CD14-positive monocyte (primary cell): Measurements from ENCODE around the gene CDH6. TPM values are rescaled to one million over a fixed set of nuclear protein-coding genes. Genes with fewer than 3 reads are reported as not detected.

Source experiments
- DNase-seq, 3 donors: peaks; one replicate each; pipeline ENCODE4 v3.0.0-alpha.2; 2011 to 2022
- H2AFZ ChIP-seq: 2 replicates; pipeline ENCODE4 v1.6.0; 2012; ENCODE audit warnings: mild to moderate bottlenecking, low read depth, low read length, inconsistent platforms; ENCODE audit not compliant: insufficient read depth, poor library complexity, severe bottlenecking
- H3K27ac ChIP-seq, 2 donors: 1 replicate in 1 of 2; 2 replicates in 1 of 2; pipeline ENCODE4 v1.5.1; 2012 to 2013; ENCODE audit warnings: low read length in 2 of 2, control low read depth in 1 of 2, inconsistent platforms in 1 of 2, low read depth in 1 of 2, mild to moderate bottlenecking in 1 of 2
- H3K27me3 ChIP-seq, 2 donors: one replicate each; pipeline versions ENCODE4 v1.6.0 to v1.6.1; 2011 to 2013; ENCODE audit warnings: low read length in 2 of 2; ENCODE audit not compliant: control insufficient read depth in 2 of 2, insufficient read depth in 2 of 2
- H3K36me3 ChIP-seq, 2 donors: replicated peaks in 1 of 2; 1 replicate in 1 of 2; 2 replicates in 1 of 2; pipeline versions ENCODE4 v1.5.1 to v1.6.1; 2012 to 2013; ENCODE audit warnings: low read length in 2 of 2, control low read depth in 1 of 2, inconsistent platforms in 1 of 2, mild to moderate bottlenecking in 1 of 2; ENCODE audit not compliant: insufficient read depth in 2 of 2, control insufficient read depth in 1 of 2
- H3K4me1 ChIP-seq, 2 donors: 1 replicate in 1 of 2; 2 replicates in 1 of 2; pipeline versions ENCODE4 v1.5.1 to v1.6.1; 2012 to 2013; ENCODE audit warnings: low read length in 2 of 2, control low read depth in 1 of 2, inconsistent platforms in 1 of 2, mild to moderate bottlenecking in 1 of 2, moderate library complexity in 1 of 2; ENCODE audit not compliant: insufficient read depth in 2 of 2, control insufficient read depth in 1 of 2
- H3K4me2 ChIP-seq: replicated peaks from 2 replicates; pipeline ENCODE3; 2012; ENCODE audit warnings: low read length, moderate library complexity, mild to moderate bottlenecking; ENCODE audit not compliant: poor library complexity, severe bottlenecking; ENCODE audit errors: extremely low read depth
- H3K4me3 ChIP-seq, 3 experiments: fragments of 200-600 bp in 1 of 3; sonication (generic) in 1 of 3; replicated peaks in 1 of 3; 1 replicate in 2 of 3; 2 replicates in 1 of 3; pipeline ENCODE4 v1.5.1; 2011 to 2013; ENCODE audit warnings: low read length in 3 of 3, mild to moderate bottlenecking in 3 of 3, control low read depth in 2 of 3, low read depth in 2 of 3, inconsistent platforms in 1 of 3, moderate library complexity in 1 of 3
- H3K79me2 ChIP-seq: 2 replicates; pipeline ENCODE4 v1.6.0; 2012; ENCODE audit warnings: mild to moderate bottlenecking, control low read depth, inconsistent platforms, low read length, moderate library complexity; ENCODE audit not compliant: insufficient read depth
- H3K9ac ChIP-seq: 2 replicates; pipeline ENCODE4 v1.6.0; 2017; ENCODE audit warnings: low read length, mild to moderate bottlenecking; ENCODE audit not compliant: insufficient read depth, poor library complexity, severe bottlenecking
- H3K9me3 ChIP-seq, 2 donors: replicated peaks in 1 of 2; 1 replicate in 1 of 2; 2 replicates in 1 of 2; pipeline versions ENCODE4 v1.5.1 to v1.6.1; 2012 to 2013; ENCODE audit warnings: low read length in 2 of 2, control low read depth in 1 of 2; ENCODE audit not compliant: control insufficient read depth in 1 of 2, insufficient read depth in 1 of 2
- H4K20me1 ChIP-seq: 2 replicates; pipeline ENCODE4 v1.6.0; 2012; ENCODE audit warnings: mild to moderate bottlenecking, low read length, control low read depth, moderate library complexity; ENCODE audit not compliant: insufficient read depth
- H3K27ac Mint-ChIP-seq, 7 donors: one replicate each; pipeline ENCODE4 v1.8.0; 2020; ENCODE audit warnings: mild to moderate bottlenecking in 7 of 7, mixed read lengths in 7 of 7, moderate library complexity in 6 of 7, inconsistent platforms in 2 of 7
- H3K27me3 Mint-ChIP-seq, 3 donors: one replicate each; pipeline ENCODE4 v1.8.0; 2021 to 2022; ENCODE audit warnings: low read depth in 3 of 3, mild to moderate bottlenecking in 3 of 3, mixed read lengths in 3 of 3, moderate library complexity in 3 of 3, inconsistent platforms in 1 of 3
- H3K36me3 Mint-ChIP-seq, 2 donors: one replicate each; pipeline ENCODE4 v1.8.0; 2020; ENCODE audit warnings: mixed read lengths in 2 of 2, inconsistent platforms in 1 of 2, mild to moderate bottlenecking in 1 of 2
- H3K4me1 Mint-ChIP-seq: one replicate; pipeline ENCODE4 v1.8.0; 2020; ENCODE audit warnings: mild to moderate bottlenecking, mixed read lengths
- H3K4me3 Mint-ChIP-seq, 2 donors: one replicate each; pipeline ENCODE4 v1.8.0; 2020; ENCODE audit warnings: mild to moderate bottlenecking in 2 of 2, mixed read lengths in 2 of 2, moderate library complexity in 1 of 2
- H3K9me3 Mint-ChIP-seq, 7 donors: one replicate each; pipeline ENCODE4 v1.8.0; 2020 to 2022; ENCODE audit warnings: mixed read lengths in 7 of 7, mild to moderate bottlenecking in 6 of 7, moderate library complexity in 6 of 7, inconsistent platforms in 2 of 7
- WGBS: methylation state at CpG from one replicate; pipeline ENCODE4 v1.1.5; 2013; ENCODE audit warnings: missing lambda C conversion rate; ENCODE audit not compliant: insufficient coverage; 5-methylcytosine and 5-hydroxymethylcytosine counted together
- intact Hi-C, 2 donors: fragments of 100-400 bp; cut with micrococcal nuclease; formaldehyde crosslinking; loops; one replicate each; pipeline versions ENCODE4 v1.15.0 to v1.15.1; 2023
- polyA plus RNA-seq, 3 donors: library from polyadenylated mRNA; depleted of rRNA in 1 of 3; unstranded in 2 of 3; stranded (reverse) in 1 of 3; fragments of 300-500 nt in 2 of 3; fragments of >200 nt in 1 of 3; fragmentation: Illumina TruSeq in 2 of 3; gene quantifications; 1 replicate in 2 of 3; 2 replicates in 1 of 3; pipeline ENCODE4 v1.2.3, GENCODE V29; 2012 to 2021
- TF ChIP-seq, protein P1 (sequence below): fragments of 200-600 bp; IDR thresholded peaks from one replicate; pipeline ENCODE4 v1.8.0; 2022; ENCODE audit warnings: antibody characterized with exemption, mild to moderate bottlenecking

CDH6 gene
- polyA plus RNA-seq, 3 donors, result not detected

DNA sequence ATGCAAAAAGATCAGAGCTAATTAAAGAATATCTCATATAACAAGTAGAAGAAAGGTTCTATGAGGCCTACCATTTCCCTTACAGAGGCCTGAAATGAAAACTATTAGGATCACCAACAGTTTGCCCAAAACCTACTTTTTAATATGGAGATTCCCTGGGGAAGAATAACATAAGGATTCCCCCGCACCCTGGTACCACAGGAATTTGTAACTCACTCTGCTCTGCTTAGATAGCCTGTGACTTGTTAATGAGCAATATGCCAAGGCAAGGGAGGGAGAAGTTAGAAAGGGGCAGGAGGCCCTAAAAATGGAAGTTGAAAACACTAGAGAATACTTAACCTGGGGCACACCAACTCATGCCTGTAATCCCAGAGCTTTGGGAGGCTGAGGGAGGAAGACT lies 107.0 kb downstream of the CDH6 start:
- H3K27ac Mint-ChIP-seq, result no peak overlapping the region
- peaks cover 0 to 3% (median 0%) of the 10 kb centered on the region in 3 donors for H3K27me3 Mint-ChIP-seq
- no CpG with 5 or more reads among the region's 1 CpG for WGBS
- H4K20me1 ChIP-seq, result no peaks in the 10 kb centered on the region
- no peak overlapping the region for H3K4me3 ChIP-seq
- no peaks in the 10 kb centered on the region for H3K79me2 ChIP-seq
- H3K36me3 ChIP-seq, result no peaks in the 10 kb centered on the region
- H3K27me3 ChIP-seq, result no peaks in the 10 kb centered on the region
- no peak for DNase-seq
- H3K4me1 Mint-ChIP-seq, result no peaks in the 10 kb centered on the region
- H3K27ac ChIP-seq, result no peak overlapping the region
- TF ChIP-seq, protein P1, sequence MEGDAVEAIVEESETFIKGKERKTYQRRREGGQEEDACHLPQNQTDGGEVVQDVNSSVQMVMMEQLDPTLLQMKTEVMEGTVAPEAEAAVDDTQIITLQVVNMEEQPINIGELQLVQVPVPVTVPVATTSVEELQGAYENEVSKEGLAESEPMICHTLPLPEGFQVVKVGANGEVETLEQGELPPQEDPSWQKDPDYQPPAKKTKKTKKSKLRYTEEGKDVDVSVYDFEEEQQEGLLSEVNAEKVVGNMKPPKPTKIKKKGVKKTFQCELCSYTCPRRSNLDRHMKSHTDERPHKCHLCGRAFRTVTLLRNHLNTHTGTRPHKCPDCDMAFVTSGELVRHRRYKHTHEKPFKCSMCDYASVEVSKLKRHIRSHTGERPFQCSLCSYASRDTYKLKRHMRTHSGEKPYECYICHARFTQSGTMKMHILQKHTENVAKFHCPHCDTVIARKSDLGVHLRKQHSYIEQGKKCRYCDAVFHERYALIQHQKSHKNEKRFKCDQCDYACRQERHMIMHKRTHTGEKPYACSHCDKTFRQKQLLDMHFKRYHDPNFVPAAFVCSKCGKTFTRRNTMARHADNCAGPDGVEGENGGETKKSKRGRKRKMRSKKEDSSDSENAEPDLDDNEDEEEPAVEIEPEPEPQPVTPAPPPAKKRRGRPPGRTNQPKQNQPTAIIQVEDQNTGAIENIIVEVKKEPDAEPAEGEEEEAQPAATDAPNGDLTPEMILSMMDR, result no peak
- H2AFZ ChIP-seq, result no peak overlapping the region
- no peak overlapping the region for H3K4me2 ChIP-seq
- intact Hi-C loops, result no loop called here
- no peak overlapping the region for H3K4me3 Mint-ChIP-seq
- H3K4me1 ChIP-seq, result no peaks in the 10 kb centered on the region
- H3K9me3 ChIP-seq, result no peaks in the 10 kb centered on the region
- H3K9ac ChIP-seq, result no peak overlapping the region
- H3K36me3 Mint-ChIP-seq, result no peaks in the 10 kb centered on the region
- H3K9me3 Mint-ChIP-seq, result peaks cover 0 to 10% (median 5%) of the 10 kb centered on the region in 7 donors

DNA sequence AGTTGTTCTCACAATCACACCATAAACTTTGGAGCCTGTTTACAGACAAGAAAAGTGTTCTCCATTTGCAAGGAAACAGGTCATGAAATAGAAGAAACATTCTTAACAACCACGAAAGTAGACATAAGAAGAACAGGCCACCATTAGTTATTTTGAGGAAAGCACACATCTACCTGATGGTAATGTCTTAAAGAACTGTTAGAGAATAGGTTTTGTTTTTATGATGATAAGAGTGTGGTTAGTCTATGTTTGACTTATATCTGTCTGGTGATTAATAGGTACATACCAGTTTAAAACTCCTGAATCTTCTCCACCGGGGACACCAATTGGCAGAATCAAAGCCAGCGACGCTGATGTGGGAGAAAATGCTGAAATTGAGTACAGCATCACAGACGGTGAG lies 108.3 kb downstream of the CDH6 start:
- no peak overlapping the region for H3K4me2 ChIP-seq
- intact Hi-C loops, result no loop called here
- H3K36me3 Mint-ChIP-seq, result no peaks in the 10 kb centered on the region
- no peak overlapping the region for H2AFZ ChIP-seq
- no peak overlapping the region for H3K27ac ChIP-seq
- peaks cover 0 to 11% (median 6%) of the 10 kb centered on the region in 7 donors for H3K9me3 Mint-ChIP-seq
- no peak overlapping the region for H3K9ac ChIP-seq
- H3K4me3 ChIP-seq, result no peak overlapping the region
- no peak overlapping the region for H3K4me3 Mint-ChIP-seq
- H3K4me1 ChIP-seq, result no peaks in the 10 kb centered on the region
- no peak for DNase-seq
- no peaks in the 10 kb centered on the region for H4K20me1 ChIP-seq
- whole genome bisulfite sequencing, result 90% methylated on average over 4 of the region's 5 CpGs
- H3K79me2 ChIP-seq, result no peaks in the 10 kb centered on the region
- H3K27me3 Mint-ChIP-seq, result peaks cover 0 to 3% (median 0%) of the 10 kb centered on the region in 3 donors
- TF ChIP-seq, protein P1, result no peak
- H3K27me3 ChIP-seq, result no peaks in the 10 kb centered on the region
- H3K4me1 Mint-ChIP-seq, result no peaks in the 10 kb centered on the region
- no peak overlapping the region for H3K27ac Mint-ChIP-seq
- no peaks in the 10 kb centered on the region for H3K9me3 ChIP-seq
- no peaks in the 10 kb centered on the region for H3K36me3 ChIP-seq
